HG02840 (cell line): ENCODE results near the gene DLG2.
"Not testable (repeated sequence)": the region's sequence is repeated elsewhere in the genome, so short reads cannot be mapped to it uniquely, and the experiment has no call there.

Source experiments
- ATAC-seq: cut with Tn5 transposase; IDR thresholded peaks from one replicate; pipeline ENCODE4 v1.9.1; 2021; ENCODE audit warnings: mild to moderate bottlenecking, moderate library complexity, moderate number of reproducible peaks; ENCODE audit not compliant: unreplicated experiment, low FRiP score

DLG2 gene

DNA sequence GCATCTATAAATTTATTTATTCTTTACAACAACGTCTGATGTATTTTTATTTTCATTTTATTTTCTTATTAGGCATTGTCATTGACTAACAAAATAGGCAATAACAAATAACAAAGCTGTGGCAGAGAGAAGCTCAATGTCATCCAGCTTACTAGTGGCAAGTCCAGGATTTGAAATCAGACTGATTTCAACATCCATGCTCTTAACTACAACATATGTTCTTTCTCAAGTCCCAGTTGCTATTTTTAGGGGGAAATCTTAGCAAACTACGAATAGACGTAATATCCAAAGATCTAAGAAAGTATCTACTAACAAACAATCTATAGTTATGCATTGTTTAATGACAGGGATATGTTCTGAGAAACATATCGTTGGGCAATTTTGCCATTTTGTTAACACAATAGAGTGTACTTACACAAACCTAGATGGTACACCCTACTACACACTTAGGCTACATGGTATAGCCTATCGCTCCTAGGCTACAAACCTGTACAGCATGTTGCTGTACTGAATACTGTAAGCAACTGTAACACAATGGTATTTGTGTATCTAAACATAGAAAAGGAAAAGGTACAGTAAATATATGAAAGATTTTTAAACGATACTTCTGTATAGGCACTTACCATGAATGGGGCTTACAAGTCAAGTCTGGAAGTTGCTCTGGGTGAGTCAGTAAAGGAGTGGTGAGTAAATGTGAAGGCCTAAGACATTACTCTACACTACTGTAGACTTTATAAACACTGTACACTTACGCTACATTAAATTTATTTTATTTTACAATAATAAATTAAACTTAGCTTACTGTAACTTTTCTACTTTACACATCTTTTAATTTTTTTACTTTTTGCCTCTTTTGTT, 151.3 kb downstream of the DLG2 start:
- no peak for ATAC-seq

- ATAC-seq = no peak
Observed at GRCh38 chr11:85472953-85473352, 154.2 kb downstream of the DLG2 start.

- no peak for ATAC-seq
Observed at GRCh38 chr11:85464283-85464682, 162.9 kb downstream of the DLG2 start.

DNA sequence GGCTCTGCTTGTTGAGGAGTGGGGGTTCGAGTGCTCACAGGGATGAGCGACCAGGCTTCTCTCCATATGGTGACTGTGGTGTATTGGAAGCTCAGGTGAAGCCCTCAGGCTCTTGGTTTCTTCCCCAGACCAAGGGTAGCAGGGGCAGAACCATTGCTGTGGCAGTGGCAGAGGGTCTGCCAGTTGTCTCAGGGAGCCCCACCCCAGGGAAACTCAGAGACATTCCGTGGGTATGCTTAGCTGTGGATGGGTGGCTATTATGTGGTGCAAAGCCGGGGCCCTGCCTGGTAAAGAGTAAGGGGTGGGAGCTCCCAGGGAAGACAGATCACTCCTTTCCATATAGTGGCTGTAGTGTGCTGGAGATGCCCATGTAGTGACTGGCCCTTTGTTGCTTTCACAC, 167.8 kb downstream of the DLG2 start:
- no peak for ATAC-seq

- no peak for ATAC-seq
Observed at GRCh38 chr11:85444479-85444878, 182.7 kb downstream of the DLG2 start.

DNA sequence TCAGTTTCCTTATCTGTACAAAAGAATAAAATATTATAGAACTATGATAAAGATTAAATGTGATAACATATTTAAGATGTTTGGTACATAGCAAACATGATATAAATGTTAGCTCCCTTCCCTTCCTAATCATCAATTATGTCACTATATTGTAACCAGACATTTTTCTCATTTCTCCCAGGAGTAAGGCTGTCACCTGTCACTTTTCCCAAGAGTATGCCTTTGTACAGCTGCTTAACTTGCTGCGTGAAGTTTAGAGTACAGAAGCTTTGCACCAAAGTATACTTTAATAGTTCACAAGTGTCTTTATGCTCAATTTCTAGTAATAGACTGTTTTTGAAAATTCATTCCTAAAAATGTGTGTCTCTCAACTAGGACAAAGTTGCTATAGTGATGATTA, 186.9 kb downstream of the DLG2 start:
- ATAC-seq = no peak

- ATAC-seq = no peak
Observed at GRCh38 chr11:85438328-85438727, 188.8 kb downstream of the DLG2 start.

DNA sequence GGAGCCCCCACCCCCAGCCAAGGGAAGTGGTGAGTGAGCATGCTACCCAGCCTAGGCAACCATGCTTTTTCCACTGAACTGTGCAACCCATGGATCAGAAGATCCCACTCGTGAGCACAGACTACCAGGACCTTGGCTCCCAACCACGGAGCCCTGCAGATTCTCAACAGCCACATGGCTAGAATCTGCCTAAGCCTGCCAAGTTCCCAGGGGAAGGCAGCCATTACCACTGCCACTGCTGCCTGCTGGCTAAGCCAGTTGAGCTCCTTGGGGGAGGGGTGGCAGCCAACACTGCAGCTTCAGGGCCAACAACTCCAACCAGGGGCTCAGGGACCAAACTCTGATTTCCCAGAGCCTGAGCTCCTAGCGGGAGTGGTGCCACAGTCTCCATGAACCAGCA, 195.8 kb downstream of the DLG2 start:
- ATAC-seq = no peak

- no peak for ATAC-seq
Observed at GRCh38 chr11:85423794-85424193, 203.3 kb downstream of the DLG2 start.

- ATAC-seq = no peak
Observed at GRCh38 chr11:85423316-85423715, 203.8 kb downstream of the DLG2 start.

GRCh38 chr11:85414175-85414574, 213.0 kb downstream of the DLG2 start:
- no peak for ATAC-seq

DNA sequence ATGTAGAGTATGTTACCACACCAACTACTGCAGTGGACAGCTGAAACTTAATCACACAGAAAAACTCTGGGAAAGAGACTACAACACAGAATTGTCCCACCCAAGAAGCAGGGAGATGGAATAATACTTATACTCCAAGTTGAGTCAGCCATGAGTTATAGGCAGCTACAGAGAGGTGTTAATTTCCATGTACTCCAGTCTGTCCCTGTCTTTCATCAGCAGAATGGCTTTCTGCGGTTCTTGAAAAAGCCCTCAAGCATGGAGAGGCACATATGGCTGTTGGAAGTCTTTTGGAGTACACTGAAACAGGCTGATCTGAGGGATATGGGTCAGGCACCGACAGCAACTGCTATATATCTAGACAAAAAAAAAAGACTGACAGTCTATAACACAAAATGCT, 219.5 kb downstream of the DLG2 start:
- ATAC-seq = no peak

DNA sequence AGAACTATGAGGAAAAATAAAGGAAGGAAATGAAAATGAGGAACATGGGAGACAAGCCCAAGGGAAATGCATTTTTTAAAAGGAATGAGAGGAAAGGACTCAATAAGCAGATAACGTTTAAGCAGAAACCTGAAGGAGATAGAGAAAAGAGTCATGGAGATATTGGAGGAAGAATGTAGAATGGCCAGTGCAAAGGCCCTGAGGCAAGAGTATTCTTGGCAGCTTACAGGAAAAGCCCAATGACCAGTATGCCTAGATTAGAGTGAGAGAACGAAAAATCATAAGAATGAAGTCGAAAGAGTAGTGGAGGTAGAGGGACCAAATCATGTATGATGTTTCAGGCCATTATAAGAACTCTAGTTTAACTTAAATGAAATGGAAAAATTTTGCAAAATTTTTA, 220.3 kb downstream of the DLG2 start:
- no peak for ATAC-seq

GRCh38 chr11:85406316-85406715, 220.8 kb downstream of the DLG2 start:
- ATAC-seq = no peak

DNA sequence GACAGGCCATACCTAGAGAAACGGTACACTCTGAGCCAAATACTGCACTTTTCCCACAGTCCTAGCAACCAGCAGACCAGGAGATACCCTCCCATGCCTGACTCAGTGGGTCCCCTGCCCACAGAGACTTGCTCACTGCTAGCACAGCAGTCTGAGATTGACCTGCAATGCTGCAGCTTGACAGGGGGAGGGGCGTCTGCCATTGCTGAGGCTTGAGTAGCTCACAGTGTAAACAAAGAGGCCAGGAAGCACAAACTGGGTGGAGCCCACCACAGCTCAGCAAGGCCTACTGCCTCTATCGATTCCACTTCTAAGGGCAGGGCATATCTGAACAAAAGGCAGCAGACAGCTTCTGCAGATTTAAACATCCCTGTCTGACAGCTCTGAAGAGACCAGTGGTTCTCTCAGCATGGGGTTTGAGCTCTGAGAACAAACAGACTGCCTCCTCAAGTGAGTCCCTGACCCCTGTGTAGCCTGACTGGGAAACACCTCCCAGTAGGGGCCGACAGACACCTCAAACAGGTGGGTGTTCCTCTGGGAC, 231.6 kb downstream of the DLG2 start:
- ATAC-seq = not testable (repeated sequence)

DNA sequence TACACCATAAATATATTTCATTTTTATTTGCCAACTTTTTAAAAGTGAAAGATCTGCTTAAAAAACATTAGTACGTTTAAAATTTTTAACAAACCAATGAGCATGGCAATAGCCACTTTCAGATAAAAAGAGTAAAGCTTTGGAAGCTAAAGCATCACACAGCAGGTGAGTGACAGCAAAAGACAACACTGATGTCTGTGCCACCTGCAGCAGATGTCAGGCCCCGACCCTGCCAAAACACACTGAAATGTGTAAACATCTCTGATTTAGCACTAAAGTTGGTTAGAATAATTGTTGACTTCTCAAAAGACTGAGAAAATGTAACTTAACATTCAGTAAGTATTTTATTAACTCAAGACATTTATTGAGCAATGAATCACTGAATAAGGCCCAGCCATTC, 232.9 kb downstream of the DLG2 start:
- no peak for ATAC-seq

- no peak for ATAC-seq
Observed at GRCh38 chr11:85391141-85391540, 236.0 kb downstream of the DLG2 start.

- no peak for ATAC-seq
Observed at GRCh38 chr11:85385547-85385946, 241.6 kb downstream of the DLG2 start.

- no peak for ATAC-seq
Observed at GRCh38 chr11:85385111-85385510, 242.0 kb downstream of the DLG2 start.

GRCh38 chr11:85379066-85379465, 248.1 kb downstream of the DLG2 start:
- ATAC-seq = no peak

DNA sequence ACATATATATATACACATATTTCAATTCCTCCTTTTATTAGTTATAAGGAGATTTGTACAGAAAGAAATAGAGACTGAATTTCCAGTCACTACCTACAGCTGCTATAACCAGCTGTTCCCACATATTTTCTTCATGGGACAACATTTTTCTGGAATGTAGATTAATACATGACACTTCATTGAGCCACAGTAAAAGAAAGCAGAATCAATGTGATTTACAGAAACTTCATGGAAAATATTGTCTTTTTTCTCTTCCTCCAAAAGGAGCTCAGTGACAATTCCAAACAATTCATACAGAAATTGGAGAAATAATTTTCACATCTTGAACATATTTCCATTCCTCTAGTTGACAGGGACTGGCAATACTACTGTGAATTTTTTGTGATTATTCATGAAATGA, 249.2 kb downstream of the DLG2 start:
- ATAC-seq = no peak

GRCh38 chr11:85359859-85360258, 267.3 kb downstream of the DLG2 start:
- no peak for ATAC-seq
